H9 (cell line): ENCODE data around the gene STT3B. TPM values are rescaled to one million over a fixed set of nuclear protein-coding genes. Genes with fewer than 3 reads are reported as not detected.

ENCODE experiments used
- DNase-seq: peaks from one replicate; pipeline ENCODE4 v3.0.0-alpha.2; 2017
- H2AFZ ChIP-seq: one replicate; pipeline ENCODE4 v1.6.1; 2013; ENCODE audit warnings: mild to moderate bottlenecking, low read length, control low read depth, moderate library complexity
- H2AK5ac ChIP-seq: 2 replicates; pipeline ENCODE4 v1.6.1; 2013; ENCODE audit warnings: low read length, control low read depth, mixed read lengths; ENCODE audit not compliant: insufficient read length
- H2BK120ac ChIP-seq: one replicate; pipeline ENCODE4 v1.6.1; 2013; ENCODE audit warnings: low read depth, mild to moderate bottlenecking, low read length, control low read depth, inconsistent platforms; ENCODE audit not compliant: poor library complexity, severe bottlenecking
- H2BK12ac ChIP-seq: 2 replicates; pipeline ENCODE4 v1.6.1; 2013; ENCODE audit warnings: low read length, control low read depth, mixed read lengths, low read depth; ENCODE audit not compliant: insufficient read length
- H2BK15ac ChIP-seq: 2 replicates; pipeline ENCODE4 v1.6.1; 2013; ENCODE audit warnings: low read depth, low read length, control low read depth
- H2BK20ac ChIP-seq: one replicate; pipeline ENCODE4 v1.6.1; 2013; ENCODE audit warnings: low read depth, mild to moderate bottlenecking, low read length, control low read depth, inconsistent platforms; ENCODE audit not compliant: poor library complexity, severe bottlenecking
- H2BK5ac ChIP-seq: 2 replicates; pipeline ENCODE4 v1.6.1; 2013; ENCODE audit warnings: low read length, control low read depth, mixed read lengths; ENCODE audit not compliant: insufficient read length
- H3K14ac ChIP-seq: 2 replicates; pipeline ENCODE4 v1.6.1; 2013; ENCODE audit warnings: low read length, control low read depth; ENCODE audit not compliant: insufficient read depth
- H3K18ac ChIP-seq: 2 replicates; pipeline ENCODE4 v1.6.1; 2013; ENCODE audit warnings: low read depth, mild to moderate bottlenecking, mixed read lengths, low read length, control low read depth; ENCODE audit not compliant: insufficient read length
- H3K23ac ChIP-seq: 2 replicates; pipeline ENCODE4 v1.6.1; 2013; ENCODE audit warnings: low read length, control low read depth, mixed read lengths, low read depth; ENCODE audit not compliant: insufficient read length
- H3K23me2 ChIP-seq: 2 replicates; pipeline ENCODE4 v1.6.1; 2013; ENCODE audit warnings: low read depth, mild to moderate bottlenecking, mixed read lengths, low read length, control low read depth; ENCODE audit not compliant: insufficient read length, poor library complexity, severe bottlenecking
- H3K27ac ChIP-seq: 2 replicates; pipeline ENCODE4 v1.5.1; 2013; ENCODE audit warnings: low read length, control low read depth, mixed read lengths, low read depth; ENCODE audit not compliant: insufficient read length
- H3K27me3 ChIP-seq: 2 replicates; pipeline ENCODE4 v1.6.1; 2013; ENCODE audit warnings: low read length, control low read depth, inconsistent platforms; ENCODE audit not compliant: insufficient read depth
- H3K4ac ChIP-seq: 2 replicates; pipeline ENCODE4 v1.6.1; 2013; ENCODE audit warnings: low read depth, mild to moderate bottlenecking, control low read depth, inconsistent platforms, low read length, moderate library complexity
- H3K4me1 ChIP-seq: 2 replicates; pipeline ENCODE4 v1.6.1; 2013; ENCODE audit warnings: low read length, control low read depth, inconsistent platforms; ENCODE audit not compliant: insufficient read depth
- H3K4me2 ChIP-seq: 2 replicates; pipeline ENCODE4 v1.6.1; 2013; ENCODE audit warnings: low read length, control low read depth, mixed read lengths; ENCODE audit not compliant: insufficient read length, insufficient read depth
- H3K56ac ChIP-seq: 2 replicates; pipeline ENCODE4 v1.6.1; 2013; ENCODE audit warnings: low read depth, mild to moderate bottlenecking, mixed read lengths, low read length, control low read depth; ENCODE audit not compliant: insufficient read length
- H3K79me1 ChIP-seq: 2 replicates; pipeline ENCODE4 v1.6.1; 2013; ENCODE audit warnings: low read depth, mild to moderate bottlenecking, moderate library complexity, low read length, control low read depth, inconsistent platforms; ENCODE audit not compliant: insufficient read depth, poor library complexity, severe bottlenecking
- H3K79me2 ChIP-seq: 2 replicates; pipeline ENCODE4 v1.6.1; 2013; ENCODE audit warnings: low read length, control low read depth, inconsistent platforms; ENCODE audit not compliant: insufficient read depth
- H3K9ac ChIP-seq: 2 replicates; pipeline ENCODE4 v1.6.1; 2013; ENCODE audit warnings: low read length, control low read depth, mixed read lengths; ENCODE audit not compliant: insufficient read length; ENCODE audit errors: extremely low read depth
- H3K9me3 ChIP-seq: one replicate; pipeline ENCODE4 v1.6.1; 2013; ENCODE audit warnings: low read depth, low read length, inconsistent platforms; ENCODE audit not compliant: control insufficient read depth
- H3T11ph ChIP-seq: one replicate; pipeline ENCODE4 v1.6.1; 2013; ENCODE audit warnings: mild to moderate bottlenecking, low read length, control low read depth, inconsistent platforms
- H4K20me1 ChIP-seq: one replicate; pipeline ENCODE4 v1.6.1; 2013; ENCODE audit not compliant: control insufficient read depth, insufficient read length, insufficient read depth
- H4K5ac ChIP-seq: 2 replicates; pipeline ENCODE4 v1.6.1; 2013; ENCODE audit warnings: low read depth, mild to moderate bottlenecking, mixed read lengths, low read length, control low read depth; ENCODE audit not compliant: insufficient read length
- H4K8ac ChIP-seq: replicated peaks from 2 replicates; pipeline ENCODE4 v1.6.1; 2013; ENCODE audit warnings: low read length, control low read depth, mixed read lengths, low read depth; ENCODE audit not compliant: insufficient read length
- H4K91ac ChIP-seq: 2 replicates; pipeline ENCODE4 v1.6.1; 2013; ENCODE audit warnings: low read depth, mild to moderate bottlenecking, moderate library complexity, mixed read lengths, low read length, control low read depth; ENCODE audit not compliant: insufficient read length
- H3K27ac Mint-ChIP-seq, 3 experiments: 2 replicates in 2 of 3; 3 replicates in 1 of 3; pipeline ENCODE4 v1.8.0; 2020 to 2021; ENCODE audit warnings: mixed read lengths in 3 of 3, mild to moderate bottlenecking in 1 of 3, moderate library complexity in 1 of 3
- H3K27me3 Mint-ChIP-seq: 2 replicates; pipeline ENCODE4 v1.8.0; 2021; ENCODE audit warnings: low read depth, mild to moderate bottlenecking, moderate library complexity, mixed read lengths
- H3K36me3 Mint-ChIP-seq, 3 experiments: 2 replicates in 2 of 3; 3 replicates in 1 of 3; pipeline ENCODE4 v1.8.0; 2020 to 2021; ENCODE audit warnings: low read depth in 3 of 3, mixed read lengths in 3 of 3; ENCODE audit not compliant: insufficient read depth in 1 of 3
- H3K4me1 Mint-ChIP-seq, 2 experiments: 2 replicates each; pipeline ENCODE4 v1.8.0; 2020; ENCODE audit warnings: mixed read lengths in 2 of 2
- H3K4me3 Mint-ChIP-seq, 2 experiments: 2 replicates in 1 of 2; 3 replicates in 1 of 2; pipeline ENCODE4 v1.8.0; 2020 to 2021; ENCODE audit warnings: mild to moderate bottlenecking in 2 of 2, mixed read lengths in 2 of 2, moderate library complexity in 1 of 2
- H3K9me3 Mint-ChIP-seq, 2 experiments: 2 replicates in 1 of 2; 3 replicates in 1 of 2; pipeline ENCODE4 v1.8.0; 2020; ENCODE audit warnings: mild to moderate bottlenecking in 2 of 2, mixed read lengths in 2 of 2, moderate library complexity in 1 of 2
- WGBS: extraction: QIAGEN DNeasy Blood & Tissue Kit; methylation state at CpG from one replicate; pipeline ENCODE4 v1.1.7; 2013; ENCODE audit warnings: missing lambda C conversion rate, low lambda C conversion rate, mixed read lengths; ENCODE audit not compliant: insufficient read length; ENCODE audit errors: extremely low coverage; 5-methylcytosine and 5-hydroxymethylcytosine counted together
- total RNA-seq: library from RNA; stranded (reverse); gene quantifications from 2 replicates; pipeline ENCODE4 v1.2.1, GENCODE V29; 2021
- TF ChIP-seq, protein P1 (sequence below): fragments of 200-600 bp; sonication (generic); conservative IDR thresholded peaks from 3 replicates; pipeline ENCODE4 v1.8.0; 2021; ENCODE audit warnings: antibody characterized with exemption, mild to moderate bottlenecking

Gene STT3B
- total RNA-seq, 1 experiment from 2014 or later: 79.9 TPM

DNA sequence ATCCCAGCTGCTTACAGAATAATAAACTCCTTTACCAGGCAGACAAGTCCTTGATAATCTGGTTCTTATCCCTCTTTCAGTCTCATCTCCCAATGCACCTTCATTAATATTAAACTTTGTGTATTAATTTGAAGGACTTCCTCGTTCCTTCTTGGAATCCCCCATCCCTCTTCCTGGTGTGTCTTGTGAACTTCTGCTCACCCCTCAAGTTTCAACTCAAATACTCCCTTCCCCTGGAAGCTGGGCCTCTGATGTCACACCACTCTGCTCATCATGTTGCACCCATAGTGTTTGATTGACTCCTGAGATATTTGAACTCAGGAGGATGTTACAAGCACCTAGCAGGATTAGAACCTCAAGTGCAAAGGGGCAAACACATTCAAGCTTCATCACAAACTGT is 3.3 kb upstream of the STT3B start:
- WGBS: no CpG with 5 or more reads among the region's 1 CpG
- H3K9ac ChIP-seq: no peak overlapping the region
- no peak overlapping the region for H3K14ac ChIP-seq
- H4K5ac ChIP-seq: no peak overlapping the region
- H2BK20ac ChIP-seq: no peak overlapping the region
- H4K91ac ChIP-seq: no peak overlapping the region
- H3K27ac ChIP-seq: no peak overlapping the region
- H3K36me3 Mint-ChIP-seq: no peaks in the 10 kb centered on the region; a peak in 1 of 7 replicates
- peaks cover 6% of the 10 kb centered on the region; the same call in 1 of the 2 replicates for H3K79me2 ChIP-seq
- H2AFZ ChIP-seq: no peak overlapping the region
- no peak overlapping the region for H3K27ac Mint-ChIP-seq
- no peak overlapping the region for H2BK15ac ChIP-seq
- H2AK5ac ChIP-seq: no peak overlapping the region
- TF ChIP-seq, protein P1, sequence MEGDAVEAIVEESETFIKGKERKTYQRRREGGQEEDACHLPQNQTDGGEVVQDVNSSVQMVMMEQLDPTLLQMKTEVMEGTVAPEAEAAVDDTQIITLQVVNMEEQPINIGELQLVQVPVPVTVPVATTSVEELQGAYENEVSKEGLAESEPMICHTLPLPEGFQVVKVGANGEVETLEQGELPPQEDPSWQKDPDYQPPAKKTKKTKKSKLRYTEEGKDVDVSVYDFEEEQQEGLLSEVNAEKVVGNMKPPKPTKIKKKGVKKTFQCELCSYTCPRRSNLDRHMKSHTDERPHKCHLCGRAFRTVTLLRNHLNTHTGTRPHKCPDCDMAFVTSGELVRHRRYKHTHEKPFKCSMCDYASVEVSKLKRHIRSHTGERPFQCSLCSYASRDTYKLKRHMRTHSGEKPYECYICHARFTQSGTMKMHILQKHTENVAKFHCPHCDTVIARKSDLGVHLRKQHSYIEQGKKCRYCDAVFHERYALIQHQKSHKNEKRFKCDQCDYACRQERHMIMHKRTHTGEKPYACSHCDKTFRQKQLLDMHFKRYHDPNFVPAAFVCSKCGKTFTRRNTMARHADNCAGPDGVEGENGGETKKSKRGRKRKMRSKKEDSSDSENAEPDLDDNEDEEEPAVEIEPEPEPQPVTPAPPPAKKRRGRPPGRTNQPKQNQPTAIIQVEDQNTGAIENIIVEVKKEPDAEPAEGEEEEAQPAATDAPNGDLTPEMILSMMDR: no peak
- no peak overlapping the region for H3K18ac ChIP-seq
- no peaks in the 10 kb centered on the region for H3K27me3 ChIP-seq
- no peak for DNase-seq
- H3K23ac ChIP-seq: no peak overlapping the region
- H3K4me2 ChIP-seq: no peak overlapping the region
- peaks cover 5% of the 10 kb centered on the region in 2 experiments for H3K4me1 Mint-ChIP-seq
- H3K9me3 Mint-ChIP-seq: no peaks in the 10 kb centered on the region; a peak in 1 of 5 replicates
- H3K4ac ChIP-seq: no peak overlapping the region
- H4K8ac ChIP-seq: no peak overlapping the region
- H3K27me3 Mint-ChIP-seq: no peaks in the 10 kb centered on the region
- H3K4me1 ChIP-seq: no peaks in the 10 kb centered on the region
- no peak overlapping the region for H2BK5ac ChIP-seq
- H3K79me1 ChIP-seq: no peaks in the 10 kb centered on the region
- H2BK12ac ChIP-seq: no peak overlapping the region
- H3K9me3 ChIP-seq: no peaks in the 10 kb centered on the region
- no peaks in the 10 kb centered on the region for H4K20me1 ChIP-seq
- peaks cover 11% of the 10 kb centered on the region for H3K23me2 ChIP-seq
- no peak overlapping the region for H3K56ac ChIP-seq
- no peak overlapping the region for H2BK120ac ChIP-seq
- no peak overlapping the region for H3T11ph ChIP-seq
- no peak overlapping the region for H3K4me3 Mint-ChIP-seq
